Embryonic facial prominence (tissue), 1 donor: ENCODE measurements around the gene FAT3.

ENCODE experiments used
- DNase-seq: peaks from one replicate; pipeline ENCODE4 v3.0.0-alpha.2; 2016; ENCODE audit errors: extremely low spot score

FAT3 gene

DNA sequence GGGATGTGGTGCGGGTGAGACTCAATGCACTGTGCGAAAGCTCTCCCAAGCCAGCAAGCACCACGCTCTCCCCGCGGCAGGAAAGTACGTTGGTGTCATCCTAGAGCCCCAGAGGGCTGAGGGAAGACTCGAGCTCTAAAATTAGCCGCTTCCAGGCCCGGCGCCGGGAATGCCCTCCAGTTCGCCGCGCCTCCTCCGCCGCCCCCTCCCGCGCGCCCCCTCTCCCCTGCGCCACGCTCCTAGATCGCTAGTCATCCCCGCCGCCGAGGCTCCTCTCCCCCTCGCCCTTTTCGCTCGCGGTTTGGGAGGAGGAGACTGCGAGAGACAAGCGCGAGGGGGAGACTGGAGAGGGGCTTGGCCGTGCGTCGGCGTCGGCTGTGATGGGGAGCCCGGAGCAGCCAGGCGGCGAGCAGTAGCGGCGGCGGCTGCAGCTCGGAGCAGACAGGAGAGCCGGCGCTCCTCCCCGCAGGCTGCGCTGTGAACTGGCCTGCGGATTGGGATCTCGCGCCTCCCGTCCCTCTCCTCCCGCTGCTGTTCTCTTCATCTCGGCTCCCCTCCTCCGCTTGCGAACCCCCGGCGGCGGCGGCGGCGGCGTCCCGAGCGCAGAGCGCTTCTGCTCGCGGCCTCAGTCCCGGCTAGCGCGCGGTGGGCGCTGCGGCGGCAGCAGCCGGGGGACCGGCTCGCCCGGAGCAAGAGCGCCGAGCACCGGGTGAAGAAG is at the start of gene FAT3:
Gene FAT3 (plus strand): TSS at position 412 of the 718 bp plus-strand sequence. CDS start 127,295 bp downstream, outside the sequence.
- peak; percentile 74 for DNase-seq

DNA sequence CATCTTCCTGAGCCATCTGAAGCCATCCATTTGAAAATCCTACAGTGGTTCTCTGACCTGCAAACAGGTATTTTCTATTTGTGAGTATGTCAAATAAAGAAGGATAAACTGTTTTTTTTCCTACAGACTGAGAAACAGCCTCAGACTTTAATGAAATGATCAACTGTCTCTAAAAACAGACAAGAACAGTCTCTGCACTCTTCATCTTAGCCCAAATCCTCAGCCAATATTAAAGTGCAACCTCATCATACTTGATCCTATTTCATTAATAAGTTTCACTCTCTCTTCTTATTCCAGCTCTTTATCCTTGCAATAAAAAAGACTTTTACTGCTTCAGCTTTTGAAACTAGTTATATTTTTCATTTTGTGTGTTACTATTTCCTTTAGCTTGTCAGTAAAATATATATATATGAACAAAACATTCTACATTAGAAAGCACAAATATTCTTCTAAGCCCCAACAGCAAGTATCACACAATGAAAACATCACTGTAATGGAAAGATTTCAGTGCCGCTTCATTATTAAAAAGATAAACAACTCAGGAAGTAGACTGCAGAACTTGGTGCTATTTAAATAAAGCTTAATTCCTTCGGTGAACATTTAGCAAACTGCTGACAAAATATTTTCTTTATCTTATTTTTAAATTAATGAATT is 45.5 kb upstream of the FAT3 start:
- DNase-seq: no peak

DNA sequence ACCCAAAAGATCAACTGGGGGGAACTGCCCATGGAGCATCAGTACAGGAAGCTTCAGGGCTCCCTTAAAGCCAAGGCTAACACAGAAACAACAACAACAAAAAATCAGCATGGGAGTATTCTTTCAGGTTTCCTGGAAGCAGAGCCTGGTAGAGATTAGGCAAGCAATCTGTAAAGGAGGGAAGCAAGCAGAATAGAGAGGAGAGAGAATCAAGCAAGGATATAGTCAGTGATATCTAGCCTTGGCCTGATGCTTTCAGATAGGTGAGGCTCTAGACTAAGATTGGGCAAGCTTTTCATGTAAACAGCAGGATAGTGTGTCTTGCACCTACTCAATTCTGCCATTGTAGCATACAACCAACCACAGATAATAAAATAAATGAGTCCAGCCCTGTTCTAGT is 44.4 kb upstream of the FAT3 start:
- DNase-seq: no peak

DNA sequence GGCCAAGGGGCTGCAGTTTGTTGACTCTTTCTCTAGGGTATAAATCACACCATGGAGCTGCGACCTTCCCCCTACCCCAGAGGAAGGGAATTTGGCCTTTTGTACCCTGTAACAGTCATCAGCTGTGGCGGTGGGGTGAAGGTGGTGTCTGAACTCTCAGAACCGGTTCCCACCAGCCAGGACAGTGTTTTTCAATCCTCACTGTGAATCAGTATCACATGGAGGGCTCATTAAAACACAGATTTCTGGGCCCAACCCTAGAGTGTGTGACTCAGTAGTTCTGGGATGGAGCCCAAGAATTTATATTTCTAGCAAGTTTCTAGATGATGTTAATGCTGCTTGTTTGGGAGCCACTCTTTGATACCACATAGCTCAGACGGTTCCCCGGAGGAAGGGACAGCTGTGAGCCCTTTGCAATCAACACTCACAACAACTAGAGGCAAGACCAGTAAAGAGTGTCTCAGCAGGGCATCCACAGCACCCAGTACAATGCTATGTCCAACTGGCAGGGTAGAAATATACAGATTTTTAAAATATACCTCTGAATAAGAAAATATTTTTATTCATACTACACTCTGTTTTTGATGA is 43.9 kb upstream of the FAT3 start:
- no peak for DNase-seq

DNA sequence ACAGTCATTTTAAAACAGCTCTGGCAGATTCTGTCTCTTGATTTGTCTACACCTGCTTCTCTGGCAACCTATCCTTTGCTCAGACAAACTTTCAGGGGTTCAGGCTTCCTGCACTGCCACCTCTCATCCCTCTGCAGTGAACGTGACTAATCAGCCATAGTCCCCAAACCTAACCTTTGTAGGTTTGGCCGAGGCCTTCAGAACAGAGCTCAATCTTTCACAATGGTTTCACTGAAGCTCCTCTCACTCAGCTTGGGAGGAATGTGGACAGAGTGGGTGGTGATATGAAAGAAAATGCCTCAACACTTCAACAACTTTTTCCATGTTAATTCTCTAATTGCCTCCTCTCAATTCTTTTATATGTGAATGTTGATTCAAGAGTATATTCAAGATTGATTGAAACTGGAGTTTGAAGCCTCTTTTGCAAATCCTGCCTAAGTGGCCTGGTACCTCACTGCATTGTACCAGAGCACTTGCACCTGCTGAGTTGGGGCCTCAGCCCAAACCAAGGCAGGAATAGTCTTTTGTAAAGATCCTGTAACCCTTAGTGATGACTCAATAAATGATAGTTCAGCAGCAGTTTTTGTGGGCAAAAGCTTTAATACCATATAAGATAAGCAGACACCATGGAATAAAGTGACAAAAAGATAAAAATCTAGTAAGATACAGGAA is 33.9 kb upstream of the FAT3 start:
- no peak for DNase-seq

DNA sequence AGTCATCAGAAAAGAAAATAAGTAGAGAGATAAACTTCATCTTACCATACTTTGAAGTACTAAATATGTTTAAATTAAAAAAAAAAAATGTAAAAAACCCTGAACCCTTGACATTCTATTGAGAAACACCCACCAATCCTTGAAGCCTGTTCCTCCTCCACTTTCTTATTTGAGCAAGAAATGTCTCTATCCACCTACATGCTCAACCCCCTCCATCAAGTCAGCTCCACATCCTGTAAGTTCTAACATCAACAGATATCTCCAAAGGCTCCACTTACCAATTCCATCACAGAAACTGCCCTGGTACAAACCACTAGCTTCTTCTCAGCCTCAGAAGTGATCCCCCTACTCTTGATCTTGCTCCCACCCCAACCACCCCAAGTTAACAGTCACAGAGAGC is 32.5 kb upstream of the FAT3 start:
- no peak for DNase-seq

DNA sequence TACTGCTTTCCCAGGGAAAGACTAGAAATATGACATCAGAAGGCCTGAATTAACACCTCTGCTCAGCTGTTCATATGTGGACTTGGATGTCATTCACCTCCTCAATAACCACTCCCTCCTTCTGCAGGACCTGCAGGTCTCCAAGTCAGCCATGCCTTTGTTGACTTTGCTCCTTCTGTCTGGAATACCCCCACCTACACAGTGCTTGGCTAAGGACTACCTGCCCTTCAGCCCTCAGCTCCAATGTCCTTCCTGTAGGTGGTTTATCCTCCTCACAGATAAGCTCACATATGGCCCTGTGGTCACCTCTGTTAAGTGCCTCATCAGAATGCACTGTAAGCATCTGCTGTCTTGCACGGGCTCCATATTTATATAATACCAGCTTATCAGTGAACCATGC is 26.4 kb upstream of the FAT3 start:
- DNase-seq: no peak

DNA sequence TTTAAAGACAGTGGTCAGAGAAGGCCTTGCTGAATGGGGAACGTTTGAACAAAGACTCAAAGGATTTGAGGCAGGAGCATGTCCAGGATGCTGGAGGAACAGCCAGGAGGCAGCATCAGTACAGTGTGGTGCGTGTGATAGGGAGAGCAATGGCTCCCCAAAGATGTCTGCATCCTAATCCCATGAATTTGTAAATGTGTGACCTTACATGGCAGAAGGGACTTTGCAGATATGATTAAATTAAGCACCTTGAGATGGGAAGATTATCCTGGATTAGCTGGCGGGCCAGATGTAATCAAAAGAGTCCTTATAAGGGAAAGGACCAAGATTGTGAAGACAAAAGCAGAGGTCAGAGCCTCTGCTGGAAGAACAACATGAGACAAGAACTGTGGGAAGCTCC is 24.6 kb upstream of the FAT3 start:
- DNase-seq: no peak

DNA sequence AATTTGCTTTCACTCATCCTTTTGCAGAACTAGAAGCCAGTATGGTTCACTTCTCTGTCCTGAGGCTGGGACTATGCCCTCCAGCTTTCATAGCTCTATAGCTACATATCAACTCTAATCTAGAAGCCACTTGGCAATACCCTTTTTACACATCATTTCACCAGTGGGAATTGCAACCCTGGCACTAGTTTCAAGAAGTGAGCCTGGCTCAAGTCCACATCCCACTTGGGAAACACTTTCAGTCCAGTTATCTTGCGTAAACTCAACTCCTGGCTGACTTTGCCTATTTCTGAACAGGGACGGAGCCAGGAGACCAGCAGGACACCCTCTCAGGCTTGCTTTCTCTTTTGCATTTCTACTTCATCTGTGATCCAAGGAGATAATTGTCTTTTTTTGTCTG is 19.9 kb upstream of the FAT3 start:
- DNase-seq: no peak

DNA sequence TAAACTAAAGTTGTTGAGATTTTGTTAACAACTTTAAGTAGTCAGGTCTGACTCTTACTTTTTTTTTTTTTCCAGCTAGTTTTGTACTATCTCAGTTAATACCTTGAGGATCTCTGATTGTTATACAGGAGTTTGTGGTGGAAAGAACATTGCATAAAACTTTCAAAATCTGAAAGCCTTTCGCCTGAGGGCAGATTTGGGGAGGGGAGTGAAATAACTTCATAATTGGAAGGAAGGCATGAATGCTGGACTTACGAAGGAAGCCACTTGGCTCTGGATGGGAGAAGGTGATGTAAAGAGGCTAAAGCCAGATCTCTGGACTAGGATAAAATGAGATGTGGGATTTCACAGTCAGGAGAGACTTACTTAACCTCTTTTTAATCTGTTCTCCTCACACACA is 18.2 kb upstream of the FAT3 start:
- DNase-seq: no peak

DNA sequence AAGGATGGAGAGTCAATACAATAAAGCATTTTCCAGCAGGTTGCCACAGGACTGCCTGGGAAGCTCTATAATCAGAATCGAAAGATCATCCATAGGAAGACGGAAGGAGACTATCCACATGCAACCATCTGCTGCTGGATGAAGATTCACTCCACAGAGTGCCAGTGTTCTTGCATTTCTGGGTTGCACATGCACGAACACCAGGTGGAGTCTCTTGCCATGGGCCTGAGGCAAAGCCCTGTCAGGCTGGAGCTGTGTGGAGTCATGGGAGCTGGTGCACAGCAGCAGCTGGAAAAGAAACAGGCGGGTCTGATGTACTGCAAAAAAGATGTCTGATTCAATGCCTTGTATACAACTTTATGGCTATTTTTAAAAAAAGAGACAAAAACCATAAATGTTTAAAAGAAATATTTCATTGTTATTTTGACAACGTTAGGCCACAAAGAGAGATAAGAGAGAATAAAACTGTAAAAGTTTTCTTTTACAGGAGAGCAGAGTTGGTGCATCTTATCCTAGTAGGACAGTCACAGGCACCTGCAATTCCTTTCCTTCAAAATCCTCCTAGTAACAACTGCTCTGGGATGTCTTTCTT is 12.9 kb upstream of the FAT3 start:
- no peak for DNase-seq

DNA sequence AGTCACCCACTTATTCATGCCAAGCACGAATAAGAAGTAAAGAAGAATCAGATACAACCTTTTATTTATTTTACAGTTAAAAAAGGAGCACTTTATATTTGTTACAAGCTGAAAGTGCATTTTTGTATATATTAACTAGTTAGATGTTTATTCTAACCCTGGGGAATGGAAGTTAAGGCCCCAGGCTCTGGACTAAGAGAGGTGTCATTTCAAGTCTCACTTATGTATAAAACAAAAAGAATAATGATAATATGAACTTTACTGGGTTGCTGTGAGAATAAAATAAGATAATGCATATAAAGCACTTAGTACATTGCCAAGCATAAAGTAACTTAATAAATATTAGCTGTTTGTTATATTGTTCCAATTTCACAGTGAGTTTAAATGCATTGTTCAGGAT is 12.1 kb upstream of the FAT3 start:
- DNase-seq: no peak

DNA sequence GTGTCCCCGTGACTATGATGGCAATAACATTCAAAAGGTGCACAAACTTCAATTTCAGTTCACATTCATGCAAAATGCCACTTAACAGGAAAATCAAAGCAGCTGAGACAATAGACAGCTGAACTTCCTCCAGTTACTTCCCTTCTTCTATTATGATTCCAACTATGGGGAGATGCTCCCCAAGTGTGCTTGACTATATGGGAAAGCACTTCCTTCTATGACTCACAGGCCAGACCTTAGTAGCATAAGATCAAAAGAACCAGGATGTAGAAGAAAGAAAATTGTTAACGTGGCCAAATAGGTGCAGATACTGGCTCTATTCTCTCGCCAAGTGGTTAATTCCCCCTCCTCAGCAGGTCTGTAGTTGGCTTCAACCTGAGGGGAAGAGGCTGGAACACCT is 7.8 kb upstream of the FAT3 start:
- DNase-seq: no peak

DNA sequence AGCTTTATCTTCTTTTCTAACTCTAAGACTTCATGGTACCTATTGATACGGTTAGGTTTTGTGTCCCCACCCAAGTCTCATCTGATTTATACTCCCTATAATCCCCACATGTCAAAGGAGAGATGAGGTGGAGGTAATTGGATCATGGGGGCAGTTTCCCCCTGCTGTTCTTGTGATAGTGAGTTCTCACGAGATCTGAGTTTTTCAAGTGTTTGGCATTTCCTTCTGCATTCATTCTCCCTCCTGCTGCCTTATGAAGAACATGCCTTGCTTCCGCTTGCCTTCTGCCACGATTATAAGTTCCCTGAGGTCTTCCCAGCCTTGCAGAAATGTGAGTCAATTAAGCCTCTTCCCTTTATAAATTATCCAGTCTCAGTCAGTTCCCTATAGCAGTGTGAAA is 5.1 kb upstream of the FAT3 start:
- DNase-seq: no peak

DNA sequence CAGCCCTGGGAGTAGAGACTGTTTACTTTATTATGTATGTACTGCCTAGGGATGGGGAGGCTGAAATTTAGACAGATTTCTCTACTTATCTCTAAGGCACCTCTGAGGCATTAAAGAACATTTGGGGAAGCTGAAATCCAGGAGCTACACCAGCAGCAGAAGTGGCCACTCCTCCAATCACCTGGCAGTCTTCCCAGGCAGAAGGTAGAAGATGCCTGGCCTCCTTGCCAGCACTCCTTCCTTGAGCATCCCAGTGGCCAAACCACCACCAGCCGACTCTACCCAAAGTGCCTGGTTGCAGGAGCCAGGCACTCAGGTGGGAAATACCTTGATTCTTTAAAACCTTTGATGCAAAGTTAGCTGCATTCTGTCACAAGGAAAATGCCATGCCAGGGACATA is 1.9 kb upstream of the FAT3 start:
- no peak for DNase-seq

DNA sequence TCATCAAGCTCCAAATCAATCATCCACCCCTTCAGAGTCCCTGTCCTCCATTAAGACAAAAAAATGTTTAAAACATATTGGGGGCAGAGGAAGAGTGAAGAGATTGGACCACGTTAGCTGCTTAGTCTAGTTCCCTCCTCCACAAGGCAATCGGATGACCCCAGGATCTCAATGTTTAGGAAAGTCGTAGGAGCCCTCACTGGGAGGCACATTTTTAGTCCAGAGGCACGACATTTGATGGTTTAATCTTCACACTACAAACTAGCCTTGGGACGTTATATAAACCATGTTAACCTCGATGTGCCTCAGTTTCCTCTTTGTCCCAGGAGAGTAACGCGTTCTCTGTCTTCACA is 588 bp upstream of the FAT3 start:
- DNase-seq: no peak

DNA sequence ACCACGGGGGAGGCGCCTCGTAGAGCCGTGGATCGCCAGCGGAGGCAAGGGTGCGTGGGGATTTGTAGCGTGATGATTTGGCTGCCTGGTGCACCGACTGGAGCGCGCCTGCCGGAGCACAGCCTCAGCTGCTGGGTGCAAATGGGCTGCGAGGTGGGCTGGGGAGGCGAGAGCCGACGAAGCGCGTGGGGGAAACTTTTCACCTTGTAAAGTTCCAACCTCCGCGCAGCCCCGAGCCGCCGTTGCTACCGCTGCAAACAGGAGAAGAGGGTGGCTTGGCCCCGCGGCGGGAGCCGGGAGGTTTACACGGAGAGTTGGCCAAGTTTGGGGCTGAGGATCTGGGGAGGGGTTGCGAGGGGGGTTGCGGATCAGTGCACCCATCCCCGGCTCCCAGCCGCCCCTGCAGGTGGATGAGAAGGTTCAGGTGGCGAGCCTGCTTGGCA is 528 bp downstream of the FAT3 start:
- no peak for DNase-seq

DNA sequence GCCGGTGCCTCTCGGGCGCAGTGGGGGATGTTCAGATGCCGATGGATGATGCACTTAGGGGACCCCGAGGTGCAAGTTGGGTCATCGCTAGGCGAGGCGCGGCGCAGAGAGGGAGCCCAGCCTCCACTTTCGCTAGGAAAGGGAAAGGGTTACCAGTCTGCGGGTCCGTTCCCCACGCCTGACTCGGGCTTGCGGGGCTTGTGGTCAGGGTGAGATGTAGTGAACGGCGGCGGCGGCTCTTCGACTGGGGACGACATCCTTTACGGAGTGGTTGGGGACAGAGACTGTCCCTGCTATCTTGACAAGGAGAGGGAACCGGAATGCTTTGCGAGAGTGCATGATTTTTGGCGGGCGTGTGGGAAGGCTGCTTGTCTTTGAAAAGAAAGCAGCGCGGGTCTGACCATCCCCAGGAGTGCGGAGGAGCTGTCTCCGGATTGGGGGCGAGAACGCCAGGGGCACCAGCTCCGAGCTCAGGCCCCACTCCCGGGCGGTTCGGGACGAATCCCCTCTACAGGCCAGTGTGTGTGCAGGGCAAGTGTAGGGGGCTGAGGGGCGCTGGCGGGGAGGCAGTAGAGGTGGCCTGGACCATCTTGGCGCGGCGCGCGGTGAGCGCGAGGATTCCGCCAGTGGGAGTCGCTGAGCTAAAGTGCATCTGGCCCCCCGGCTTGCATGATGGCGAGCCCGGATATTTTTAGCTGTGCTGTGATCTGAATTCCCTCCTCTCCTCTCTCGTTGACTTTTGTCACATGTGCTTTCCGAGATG is 1.1 kb downstream of the FAT3 start:
- DNase-seq: no peak

DNA sequence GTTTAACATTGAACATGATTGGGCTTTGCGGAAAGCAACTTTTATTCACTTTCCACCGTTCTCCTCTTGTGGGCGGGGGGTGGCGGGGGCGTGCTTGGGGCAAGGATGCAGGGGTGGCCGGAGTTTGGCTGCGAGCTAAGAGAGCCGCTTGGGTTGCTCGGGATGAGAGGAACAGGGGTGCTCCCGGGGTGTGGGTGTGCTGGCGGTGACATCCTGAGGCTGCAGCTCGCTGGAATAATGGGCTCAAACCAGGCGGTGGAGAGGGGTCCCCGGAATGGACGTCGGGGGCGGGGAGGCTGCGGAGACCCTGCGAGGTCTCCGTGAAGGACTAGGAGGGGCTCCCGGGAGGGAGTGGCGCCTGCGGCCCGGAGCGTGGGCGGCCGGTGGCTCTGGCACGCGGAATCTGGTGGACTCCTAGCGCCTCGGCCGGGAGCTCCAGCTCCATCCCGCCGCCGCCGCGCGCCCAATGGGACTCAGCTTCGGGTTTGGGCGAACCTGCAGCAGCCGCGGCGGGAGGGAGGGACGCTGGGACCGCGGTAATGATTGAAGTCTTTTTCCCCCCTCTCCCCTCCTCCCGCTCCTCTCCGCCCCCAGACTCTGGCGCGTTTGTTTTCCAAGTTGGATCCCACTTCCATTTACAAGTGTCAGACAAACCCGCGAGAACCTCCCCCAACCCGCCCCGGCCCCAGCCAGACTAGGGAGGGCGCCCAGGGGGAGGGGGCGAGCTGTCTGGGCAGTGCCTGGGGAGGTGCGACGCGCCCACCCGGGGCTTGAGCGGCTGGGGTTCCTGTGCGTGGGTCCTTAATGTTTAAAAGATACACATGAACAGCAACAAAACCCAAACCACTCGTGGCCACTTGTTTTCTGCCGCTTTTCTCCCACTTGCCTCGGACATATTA is 2.0 kb downstream of the FAT3 start:
- no peak for DNase-seq

DNA sequence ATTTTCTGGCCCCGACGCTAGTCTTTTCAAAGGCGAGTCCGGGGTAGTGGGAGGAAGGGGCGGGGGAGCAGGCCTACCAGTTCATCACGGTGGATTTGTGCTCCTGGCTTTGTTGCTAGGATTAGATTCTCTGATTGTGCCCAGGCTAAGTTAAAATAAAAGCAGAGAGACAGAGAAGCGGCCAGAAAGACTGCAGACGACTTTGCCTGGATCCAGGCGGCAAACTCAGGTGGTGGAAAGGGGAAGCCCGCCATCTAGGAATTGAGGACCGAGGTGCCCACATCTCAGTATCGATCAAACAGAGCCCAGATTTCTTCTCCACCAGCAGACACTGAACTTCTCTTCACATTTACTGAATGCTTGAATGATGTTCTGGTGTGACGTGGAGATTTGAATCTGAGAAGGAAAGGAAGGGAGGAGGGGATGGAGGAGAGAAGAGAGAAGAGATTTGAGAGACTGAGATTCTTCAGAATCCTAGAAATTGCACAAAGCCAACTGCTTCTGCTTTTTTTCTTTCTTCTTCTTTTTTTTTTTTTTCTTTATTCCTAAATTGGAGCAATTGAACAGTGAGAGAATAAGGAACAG is 2.7 kb downstream of the FAT3 start:
- DNase-seq: no peak
